Activated CD4-positive, alpha-beta T cell treated with anti-CD3 and anti-CD28 coated beads, Interleukin-2, amount 10 ng/mL, durations not matched to agents 7 days and 5 days (primary cell): ENCODE measurements around the gene SLC41A2. TPM values are rescaled to one million over a fixed set of nuclear protein-coding genes. Genes with fewer than 3 reads are reported as not detected.

Source experiments
- CTCF ChIA-PET: fragments of 350-600 bp; sonication (Branson Sonifier 250); formaldehyde crosslinking; loops from one replicate; lab custom pipeline; 2021; ENCODE audit warnings: antibody characterized with exemption; lab: Charles Lee
- POLR2A ChIA-PET: fragments of 350-600 bp; sonication (Branson Sonifier 250); formaldehyde crosslinking; loops from one replicate; lab custom pipeline; 2021; ENCODE audit warnings: antibody characterized with exemption; lab: Charles Lee
- DNase-seq: peaks from one replicate; pipeline ENCODE4 v3.0.0-alpha.2; 2020
- H3K27ac Mint-ChIP-seq: one replicate; pipeline ENCODE4 v1.8.0; 2021; ENCODE audit warnings: mild to moderate bottlenecking, moderate library complexity, mixed read lengths
- H3K27me3 Mint-ChIP-seq: one replicate; pipeline ENCODE4 v1.8.0; 2021; ENCODE audit warnings: mixed read lengths
- H3K36me3 Mint-ChIP-seq: one replicate; pipeline ENCODE4 v1.8.0; 2021; ENCODE audit warnings: low read depth, mixed read lengths
- H3K4me1 Mint-ChIP-seq: one replicate; pipeline ENCODE4 v1.8.0; 2021; ENCODE audit warnings: mixed read lengths
- H3K4me3 Mint-ChIP-seq: one replicate; pipeline ENCODE4 v1.8.0; 2021; ENCODE audit warnings: mild to moderate bottlenecking, moderate library complexity, mixed read lengths
- H3K9me3 Mint-ChIP-seq: one replicate; pipeline ENCODE4 v1.8.0; 2021; ENCODE audit warnings: mixed read lengths
- total RNA-seq, 2 experiments: library from RNA; stranded (reverse); gene quantifications; one replicate each; pipeline ENCODE4 v1.2.3, GENCODE V29; 2021

The SLC41A2 gene
- total RNA-seq, 2 experiments from 2014 or later: 2.1 to 2.4 TPM

DNA sequence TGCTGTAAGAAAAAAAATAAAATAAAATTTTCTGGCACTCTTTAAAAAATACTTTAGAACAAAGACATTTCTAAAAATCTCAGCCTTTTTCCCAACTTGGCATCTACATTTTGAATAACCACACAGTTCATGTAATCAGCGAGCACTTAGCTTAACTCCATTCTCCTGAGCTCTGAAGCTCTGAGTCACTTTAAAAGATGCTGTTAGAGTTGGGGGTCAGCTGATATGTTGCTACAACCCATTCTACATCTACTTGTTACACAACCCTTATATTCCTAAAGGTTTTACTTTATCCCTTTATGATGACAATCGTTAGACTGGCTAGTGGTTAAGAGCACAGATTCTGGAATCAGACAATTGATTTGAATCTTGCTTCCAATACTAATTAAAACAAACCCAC, 48.3 kb downstream of the SLC41A2 start:
- no peak overlapping the region for H3K4me3 Mint-ChIP-seq
- H3K9me3 Mint-ChIP-seq: no peaks in the 10 kb centered on the region
- H3K4me1 Mint-ChIP-seq: no peaks in the 10 kb centered on the region
- H3K27ac Mint-ChIP-seq: no peak overlapping the region
- ChIA-PET POLR2A (no interaction called here), CTCF (no interaction called here)
- no peaks in the 10 kb centered on the region for H3K27me3 Mint-ChIP-seq
- H3K36me3 Mint-ChIP-seq: no peaks in the 10 kb centered on the region
- no peak for DNase-seq

Other genes starting within 250 kb of the SLC41A2 start
- gene NOPCHAP1, start 28.0 kb upstream of the SLC41A2 start, total RNA-seq: 10 to 100 TPM; 12.7 to 14.6 TPM
- gene ALDH1L2, start 126.2 kb upstream of the SLC41A2 start, total RNA-seq: under 1 TPM; 0.10 to 0.20 TPM
- 10 to 100 TPM; 40.7 to 43.3 TPM for gene WASHC4, start 149.4 kb upstream of the SLC41A2 start, total RNA-seq